GM06990 (cell line): ENCODE data around the gene GNG12.

Experiments used
- DNase-seq: peaks from one replicate; pipeline ENCODE4 v3.0.0-alpha.2; 2011; ENCODE audit not compliant: insufficient read length; ENCODE audit errors: extremely low read depth
- H3K27me3 ChIP-seq: replicated peaks from 2 replicates; pipeline ENCODE4 v1.6.0; 2011; ENCODE audit warnings: low read length; ENCODE audit not compliant: control insufficient read depth, insufficient read depth
- H3K36me3 ChIP-seq: 2 replicates; pipeline ENCODE4 v1.5.1; 2011; ENCODE audit warnings: low read length; ENCODE audit not compliant: control insufficient read depth, insufficient read depth
- H3K4me3 ChIP-seq: replicated peaks from 2 replicates; pipeline ENCODE4 v1.5.1; 2011; ENCODE audit warnings: low read depth, mild to moderate bottlenecking, control low read depth, low read length
- TF ChIP-seq, protein P1 (sequence below): IDR thresholded peaks from 2 replicates; pipeline ENCODE4 v1.5.1; 2011; ENCODE audit warnings: low read length, control low read depth, mild to moderate bottlenecking, inconsistent platforms; ENCODE audit not compliant: insufficient read depth, poor library complexity, severe bottlenecking

GNG12 gene

DNA sequence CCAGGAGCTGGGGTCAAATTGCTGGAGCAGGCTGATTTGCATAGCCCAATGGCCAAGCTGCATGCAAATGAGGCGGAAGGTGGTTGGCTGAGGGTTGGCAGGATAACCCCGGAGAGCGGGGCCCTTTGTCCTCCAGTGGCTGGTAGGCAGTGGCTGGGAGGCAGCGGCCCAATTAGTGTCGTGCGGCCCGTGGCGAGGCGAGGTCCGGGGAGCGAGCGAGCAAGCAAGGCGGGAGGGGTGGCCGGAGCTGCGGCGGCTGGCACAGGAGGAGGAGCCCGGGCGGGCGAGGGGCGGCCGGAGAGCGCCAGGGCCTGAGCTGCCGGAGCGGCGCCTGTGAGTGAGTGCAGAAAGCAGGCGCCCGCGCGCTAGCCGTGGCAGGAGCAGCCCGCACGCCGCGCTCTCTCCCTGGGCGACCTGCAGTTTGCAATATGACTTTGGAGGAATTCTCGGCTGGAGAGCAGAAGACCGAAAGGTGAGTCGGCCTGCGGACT lies 148.2 kb downstream of the GNG12 start, which contains the start of gene GADD45A:
Gene GADD45A (plus strand): TSS at position 135 of the 491 bp plus-strand sequence. CDS start 294 bp downstream, at position 429.
- DNase-seq, result peak; percentile 94
- TF ChIP-seq, protein P1, sequence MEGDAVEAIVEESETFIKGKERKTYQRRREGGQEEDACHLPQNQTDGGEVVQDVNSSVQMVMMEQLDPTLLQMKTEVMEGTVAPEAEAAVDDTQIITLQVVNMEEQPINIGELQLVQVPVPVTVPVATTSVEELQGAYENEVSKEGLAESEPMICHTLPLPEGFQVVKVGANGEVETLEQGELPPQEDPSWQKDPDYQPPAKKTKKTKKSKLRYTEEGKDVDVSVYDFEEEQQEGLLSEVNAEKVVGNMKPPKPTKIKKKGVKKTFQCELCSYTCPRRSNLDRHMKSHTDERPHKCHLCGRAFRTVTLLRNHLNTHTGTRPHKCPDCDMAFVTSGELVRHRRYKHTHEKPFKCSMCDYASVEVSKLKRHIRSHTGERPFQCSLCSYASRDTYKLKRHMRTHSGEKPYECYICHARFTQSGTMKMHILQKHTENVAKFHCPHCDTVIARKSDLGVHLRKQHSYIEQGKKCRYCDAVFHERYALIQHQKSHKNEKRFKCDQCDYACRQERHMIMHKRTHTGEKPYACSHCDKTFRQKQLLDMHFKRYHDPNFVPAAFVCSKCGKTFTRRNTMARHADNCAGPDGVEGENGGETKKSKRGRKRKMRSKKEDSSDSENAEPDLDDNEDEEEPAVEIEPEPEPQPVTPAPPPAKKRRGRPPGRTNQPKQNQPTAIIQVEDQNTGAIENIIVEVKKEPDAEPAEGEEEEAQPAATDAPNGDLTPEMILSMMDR, result no peak
- Histone ChIP-seq H3K4me3 (peak within 1 kb of the TSS; percentile 94), H3K36me3 (peaks cover 7% of the 10 kb centered on the region), H3K27me3 (no peaks in the 10 kb centered on the region)

- Histone ChIP-seq H3K36me3 (peaks cover 7% of the 10 kb centered on the region), H3K4me3 (peak overlapping the region; percentile 19; the same call in 1 of the 2 replicates), H3K27me3 (no peaks in the 10 kb centered on the region)
- TF ChIP-seq, protein P1, result no peak
- DNase-seq, result no peak
Observed at GRCh38 chr1:67684526-67685066, 148.7 kb downstream of the GNG12 start.

- H3K4me3 ChIP-seq, result peak overlapping the region; percentile 19; the same call in 1 of the 2 replicates
- TF ChIP-seq, protein P1, result no peak
- DNase-seq, result no peak
- no peaks in the 10 kb centered on the region for H3K27me3 ChIP-seq
- peaks cover 7% of the 10 kb centered on the region for H3K36me3 ChIP-seq
Observed at GRCh38 chr1:67683766-67684525, 149.3 kb downstream of the GNG12 start.

DNA sequence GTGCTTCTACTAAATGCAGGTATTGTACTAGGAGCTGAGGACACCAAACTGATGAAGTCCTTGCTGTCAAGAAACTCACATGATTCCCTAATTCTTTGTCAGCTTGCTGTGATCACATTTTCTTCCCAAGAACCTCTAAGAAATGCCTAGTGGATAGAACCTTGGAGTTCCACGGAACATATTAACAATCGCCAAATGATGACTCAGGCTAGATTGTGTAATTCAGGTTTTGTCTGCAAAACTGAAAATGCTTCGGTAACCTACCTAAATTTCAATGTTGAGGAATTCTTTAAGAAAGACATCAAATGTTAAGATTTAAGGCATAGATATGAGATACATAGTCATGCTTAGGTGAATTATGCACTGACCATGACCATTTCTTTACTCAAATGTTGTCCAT lies 150.0 kb downstream of the GNG12 start:
- H3K27me3 ChIP-seq, result no peaks in the 10 kb centered on the region
- TF ChIP-seq, protein P1, result no peak
- peaks cover 3% of the 10 kb centered on the region; the same call in 1 of the 2 replicates for H3K36me3 ChIP-seq
- no peak for DNase-seq
- no peak overlapping the region for H3K4me3 ChIP-seq

DNA sequence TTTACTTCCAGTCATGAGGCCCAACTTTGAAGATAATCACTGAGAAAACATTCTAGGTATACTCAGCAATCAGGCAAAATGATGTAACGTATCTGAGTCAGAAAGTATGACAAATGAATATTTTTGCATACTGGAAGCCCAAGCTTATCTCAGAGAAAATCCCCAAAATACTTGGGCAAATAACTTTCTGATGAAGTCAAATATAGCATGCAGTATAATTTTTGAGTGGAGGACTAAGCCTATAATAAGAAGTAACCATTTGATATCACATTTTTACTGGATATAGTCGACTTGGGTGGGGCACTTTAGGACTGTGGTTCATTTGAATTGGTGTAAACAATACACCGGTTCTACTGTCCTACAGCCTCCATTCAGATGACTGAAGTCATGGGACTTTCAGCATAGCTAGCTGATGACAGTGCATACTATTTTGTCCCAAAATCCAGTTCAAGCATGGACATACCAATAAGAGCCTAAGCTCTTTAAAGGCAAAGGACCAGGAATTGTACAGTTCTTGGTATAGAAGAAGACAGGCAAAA lies 150.5 kb downstream of the GNG12 start:
- TF ChIP-seq, protein P1, result no peak
- Histone ChIP-seq H3K27me3 (no peaks in the 10 kb centered on the region), H3K4me3 (no peak overlapping the region), H3K36me3 (peaks cover 2% of the 10 kb centered on the region; the same call in 1 of the 2 replicates)
- DNase-seq, result no peak
